Panc1 (cell line): ENCODE measurements around the gene TPI1.

Experiments used
- CTCF ChIP-seq: fragments of 450-650 bp; IDR thresholded peaks from 2 replicates; pipeline ENCODE4 v1.5.1; 2017; ENCODE audit warnings: mild to moderate bottlenecking
- POLR2AphosphoS5 ChIP-seq: IDR thresholded peaks from 2 replicates; pipeline ENCODE4 v1.6.1; 2012; ENCODE audit warnings: mild to moderate bottlenecking, low read depth, low read length, moderate library complexity
- SIN3A ChIP-seq: IDR thresholded peaks from 2 replicates; pipeline ENCODE4 v1.6.1; 2012; ENCODE audit warnings: low read depth, mild to moderate bottlenecking, low read length, moderate library complexity, borderline replicate concordance; ENCODE audit not compliant: insufficient read depth

GRCh38 chr12:6850796-6851152 lies 16.6 kb upstream of the TPI1 start:
- TF ChIP-seq POLR2AphosphoS5 (no peak), CTCF (no peak), SIN3A (no peak)
